Endodermal cell (in vitro differentiated cells): ENCODE data around the gene CAMTA1. TPM values are rescaled to one million over a fixed set of nuclear protein-coding genes. Genes with fewer than 3 reads are reported as not detected.

Experiments
- DNase-seq: peaks from one replicate; pipeline ENCODE4 v3.0.0-alpha.2; 2017
- H3K27ac ChIP-seq: 2 replicates; pipeline ENCODE4 v1.5.1; 2013; ENCODE audit warnings: mild to moderate bottlenecking, low read depth, low read length, moderate library complexity
- H3K27me3 ChIP-seq: 2 replicates; pipeline ENCODE4 v1.6.1; 2013; ENCODE audit warnings: mild to moderate bottlenecking, low read length, moderate library complexity; ENCODE audit not compliant: insufficient read depth, control insufficient read depth, poor library complexity, severe bottlenecking
- H3K36me3 ChIP-seq: 2 replicates; pipeline ENCODE4 v1.7.0; 2013; ENCODE audit warnings: mild to moderate bottlenecking, low read length, moderate library complexity; ENCODE audit not compliant: control insufficient read depth, insufficient read depth
- H3K4me1 ChIP-seq: one replicate; pipeline ENCODE4 v1.7.0; 2013; ENCODE audit warnings: low read length; ENCODE audit not compliant: control insufficient read depth, insufficient read depth
- H3K4me3 ChIP-seq: 2 replicates; pipeline ENCODE4 v1.5.1; 2013; ENCODE audit warnings: mild to moderate bottlenecking, low read length, moderate library complexity
- H3K9ac ChIP-seq: 2 replicates; pipeline ENCODE4 v1.6.1; 2013; ENCODE audit warnings: mild to moderate bottlenecking, low read length, moderate library complexity; ENCODE audit not compliant: poor library complexity, severe bottlenecking; ENCODE audit errors: extremely low read depth
- H3K9me3 ChIP-seq: 2 replicates; pipeline ENCODE4 v1.6.1; 2013; ENCODE audit warnings: mild to moderate bottlenecking, low read length, moderate library complexity; ENCODE audit not compliant: control insufficient read depth
- H3K27ac Mint-ChIP-seq: 2 replicates; pipeline ENCODE4 v1.8.0; 2020; ENCODE audit warnings: mixed read lengths
- H3K27me3 Mint-ChIP-seq: 2 replicates; pipeline ENCODE4 v1.8.0; 2021; ENCODE audit warnings: mild to moderate bottlenecking, mixed read lengths; ENCODE audit not compliant: insufficient read depth
- H3K36me3 Mint-ChIP-seq: 2 replicates; pipeline ENCODE4 v1.8.0; 2020; ENCODE audit warnings: low read depth, mixed read lengths
- H3K4me1 Mint-ChIP-seq: 2 replicates; pipeline ENCODE4 v1.8.0; 2020; ENCODE audit warnings: mixed read lengths
- H3K4me3 Mint-ChIP-seq: 2 replicates; pipeline ENCODE4 v1.8.0; 2020; ENCODE audit warnings: mild to moderate bottlenecking, moderate library complexity, mixed read lengths
- H3K9me3 Mint-ChIP-seq: 2 replicates; pipeline ENCODE4 v1.8.0; 2020; ENCODE audit warnings: mild to moderate bottlenecking, mixed read lengths
- WGBS, 2 experiments: methylation state at CpG; one replicate each; pipeline versions ENCODE4 v1.1.5 to v1.1.7; 2013; ENCODE audit warnings: missing lambda C conversion rate in 2 of 2, mixed read lengths in 1 of 2; ENCODE audit not compliant: insufficient coverage in 1 of 2, insufficient read length in 1 of 2; 5-methylcytosine and 5-hydroxymethylcytosine counted together
- total RNA-seq, 2 donors: library from RNA; stranded (reverse); fragmentation: NEBNext Ultra II Directional in 1 of 2; extraction: Animal tissue kit (Norgen Biotek cat#: 25700) in 1 of 2; gene quantifications; 2 replicates in 1 of 2; 3 replicates in 1 of 2; pipeline ENCODE4 v1.2.1, GENCODE V29; 2021
- TF ChIP-seq, protein P1 (sequence below): fragments of 200-600 bp; sonication (generic); conservative IDR thresholded peaks from 2 replicates; pipeline ENCODE4 v1.5.0; 2021; ENCODE audit warnings: antibody characterized with exemption, mild to moderate bottlenecking

The CAMTA1 gene
- total RNA-seq, 2 donors from 2014 or later: 123 to 137 TPM

DNA sequence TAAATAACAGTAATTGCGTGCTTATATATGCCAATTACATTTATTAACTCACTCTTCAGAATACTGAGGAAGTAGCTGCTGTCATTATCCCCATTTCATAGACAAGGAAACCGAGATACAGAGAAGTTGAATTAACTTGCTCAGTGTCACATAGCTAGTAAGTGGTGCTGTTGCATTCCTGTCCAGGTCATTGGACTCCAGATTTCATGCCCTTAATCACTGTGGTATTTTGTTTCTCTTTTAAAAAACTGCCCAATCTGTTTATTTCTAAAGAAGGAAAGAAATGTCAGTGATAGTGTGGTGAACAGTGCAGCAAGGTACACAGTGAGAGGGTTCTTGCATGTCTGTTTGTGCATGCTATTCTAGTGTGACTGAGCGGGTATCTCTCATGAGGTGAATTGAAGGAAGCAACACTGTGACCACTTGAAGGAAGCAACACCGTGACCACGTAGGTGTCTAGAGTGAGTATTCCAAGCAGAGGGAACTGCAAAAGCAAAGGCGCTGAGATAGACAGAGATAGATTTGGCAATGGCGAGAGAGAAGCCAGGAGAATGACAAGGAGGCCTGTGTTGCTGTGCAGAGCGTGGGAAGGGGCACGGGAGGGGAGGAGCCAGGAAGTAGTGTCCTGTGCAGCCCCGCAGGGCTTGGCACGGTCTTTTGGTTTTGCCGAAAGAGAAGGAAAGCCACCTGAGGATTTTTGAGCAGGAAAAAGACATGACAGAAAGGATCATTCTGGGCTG is 95.9 kb downstream of the CAMTA1 start:
- Histone ChIP-seq H3K4me1 (peaks cover 3% of the 10 kb centered on the region), H3K36me3 (no peaks in the 10 kb centered on the region), H3K4me3 (no peak overlapping the region), H3K9me3 (no peaks in the 10 kb centered on the region), H3K9ac (no peak overlapping the region), H3K27ac (peak overlapping the region; percentile 42), H3K27me3 (no peaks in the 10 kb centered on the region)
- Mint-ChIP-seq H3K36me3 (peaks cover 13% of the 10 kb centered on the region), H3K27ac (no peak overlapping the region), H3K4me3 (no peak overlapping the region), H3K9me3 (no peaks in the 10 kb centered on the region), H3K4me1 (peaks cover 16% of the 10 kb centered on the region), H3K27me3 (no peaks in the 10 kb centered on the region)
- 94 to 95% methylated on average over 9 to 12 of the region's 12 CpGs for WGBS, 2 experiments
- TF ChIP-seq, protein P1, sequence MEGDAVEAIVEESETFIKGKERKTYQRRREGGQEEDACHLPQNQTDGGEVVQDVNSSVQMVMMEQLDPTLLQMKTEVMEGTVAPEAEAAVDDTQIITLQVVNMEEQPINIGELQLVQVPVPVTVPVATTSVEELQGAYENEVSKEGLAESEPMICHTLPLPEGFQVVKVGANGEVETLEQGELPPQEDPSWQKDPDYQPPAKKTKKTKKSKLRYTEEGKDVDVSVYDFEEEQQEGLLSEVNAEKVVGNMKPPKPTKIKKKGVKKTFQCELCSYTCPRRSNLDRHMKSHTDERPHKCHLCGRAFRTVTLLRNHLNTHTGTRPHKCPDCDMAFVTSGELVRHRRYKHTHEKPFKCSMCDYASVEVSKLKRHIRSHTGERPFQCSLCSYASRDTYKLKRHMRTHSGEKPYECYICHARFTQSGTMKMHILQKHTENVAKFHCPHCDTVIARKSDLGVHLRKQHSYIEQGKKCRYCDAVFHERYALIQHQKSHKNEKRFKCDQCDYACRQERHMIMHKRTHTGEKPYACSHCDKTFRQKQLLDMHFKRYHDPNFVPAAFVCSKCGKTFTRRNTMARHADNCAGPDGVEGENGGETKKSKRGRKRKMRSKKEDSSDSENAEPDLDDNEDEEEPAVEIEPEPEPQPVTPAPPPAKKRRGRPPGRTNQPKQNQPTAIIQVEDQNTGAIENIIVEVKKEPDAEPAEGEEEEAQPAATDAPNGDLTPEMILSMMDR: no peak
- no peak for DNase-seq

DNA sequence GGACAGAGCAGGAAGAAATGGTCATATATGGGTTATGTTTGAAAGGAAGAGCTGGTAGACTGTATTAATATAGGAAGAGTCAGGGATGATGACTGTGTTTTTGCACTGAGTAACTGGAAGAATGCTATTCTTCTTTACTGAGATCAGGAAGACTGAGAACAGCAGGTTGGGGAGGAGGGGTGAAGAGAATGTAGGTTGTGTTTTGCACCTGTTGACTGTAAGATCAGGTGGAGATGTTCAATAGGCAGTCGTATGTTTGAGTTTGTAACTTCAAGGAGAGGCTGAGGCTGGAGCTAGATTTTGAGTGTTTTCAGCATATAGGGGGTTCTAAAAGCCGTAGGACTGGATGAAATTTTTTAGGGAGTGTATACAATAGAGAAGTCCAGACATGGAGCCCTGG is 97.2 kb downstream of the CAMTA1 start:
- Histone ChIP-seq H3K9ac (no peak overlapping the region), H3K27ac (no peak overlapping the region), H3K9me3 (no peaks in the 10 kb centered on the region), H3K36me3 (no peaks in the 10 kb centered on the region), H3K27me3 (no peaks in the 10 kb centered on the region), H3K4me1 (peaks cover 9% of the 10 kb centered on the region), H3K4me3 (no peak overlapping the region)
- no peak for DNase-seq
- Mint-ChIP-seq H3K27ac (no peak overlapping the region), H3K4me1 (peaks cover 27% of the 10 kb centered on the region), H3K4me3 (no peak overlapping the region), H3K36me3 (peaks cover 9% of the 10 kb centered on the region), H3K9me3 (no peaks in the 10 kb centered on the region), H3K27me3 (no peaks in the 10 kb centered on the region)
- TF ChIP-seq, protein P1: no peak
- WGBS, 2 experiments: 93 to 96% methylated on average over 2 of the region's 2 CpGs

DNA sequence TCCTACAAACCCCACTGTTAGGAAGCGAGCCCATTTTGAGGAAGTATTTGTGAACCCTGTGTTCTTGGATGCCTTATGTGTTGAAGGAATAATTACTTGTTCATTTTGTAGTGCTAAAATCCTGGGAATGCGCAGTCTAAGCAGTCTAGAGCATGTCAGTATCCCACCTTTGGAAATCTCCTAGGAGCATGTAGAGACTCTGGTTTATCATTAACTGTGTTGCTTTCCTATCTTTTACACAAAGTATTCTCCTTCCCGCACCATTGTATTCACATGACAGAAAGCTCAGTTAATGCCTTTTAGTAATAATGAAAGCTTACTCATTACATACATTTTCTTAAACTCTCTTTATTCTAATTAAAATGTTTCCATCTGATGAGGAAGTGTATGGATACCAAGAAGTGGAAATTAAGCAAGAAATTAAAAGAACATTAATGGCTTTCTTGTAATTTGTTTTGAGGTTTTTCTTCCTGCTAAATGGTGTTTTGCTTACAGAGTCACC is 99.4 kb downstream of the CAMTA1 start:
- no peak overlapping the region for H3K9ac ChIP-seq
- peaks cover 28% of the 10 kb centered on the region for H3K4me1 Mint-ChIP-seq
- peak overlapping the region; percentile 30 for H3K4me3 Mint-ChIP-seq
- peaks cover 9% of the 10 kb centered on the region for H3K4me1 ChIP-seq
- H3K27ac ChIP-seq: no peak overlapping the region
- 88 to 100% methylated on average over 2 to 3 of the region's 3 CpGs for WGBS, 2 experiments
- H3K27ac Mint-ChIP-seq: peak overlapping the region; percentile 22
- H3K27me3 Mint-ChIP-seq: no peaks in the 10 kb centered on the region
- peaks cover 12% of the 10 kb centered on the region for H3K36me3 Mint-ChIP-seq
- H3K9me3 Mint-ChIP-seq: no peaks in the 10 kb centered on the region
- no peak for DNase-seq
- H3K27me3 ChIP-seq: no peaks in the 10 kb centered on the region
- no peak overlapping the region for H3K4me3 ChIP-seq
- H3K36me3 ChIP-seq: no peaks in the 10 kb centered on the region
- TF ChIP-seq, protein P1: no peak
- no peaks in the 10 kb centered on the region for H3K9me3 ChIP-seq
